Gastroesophageal sphincter (tissue), 4 donors: ENCODE results near the gene CHGA. TPM values are rescaled to one million over a fixed set of nuclear protein-coding genes. Genes with fewer than 3 reads are reported as not detected.
A peak's percentile ranks its signal among the peaks of the same experiment; 100 is the strongest.

ENCODE experiments used
- ATAC-seq: fragments of 150-250 bp; one replicate; pipeline ENCODE4 v1.9.1; 2016; ENCODE audit warnings: mild to moderate bottlenecking, moderate library complexity
- H3K27ac ChIP-seq, 4 donors: fragments of 200-600 bp; sonication (generic) in 3 of 4; 1 replicate in 3 of 4; 2 replicates in 1 of 4; pipeline ENCODE4 v1.5.1; 2016 to 2019
- H3K27me3 ChIP-seq: fragments of 200-600 bp; sonication (generic); one replicate; pipeline ENCODE4 v1.5.1; 2019
- H3K36me3 ChIP-seq, 2 donors: fragments of 200-600 bp; sonication (generic); one replicate each; pipeline ENCODE4 v1.5.1; 2019; ENCODE audit warnings: control low read depth in 1 of 2
- H3K4me1 ChIP-seq, 3 donors: fragments of 200-600 bp; sonication (generic); 1 replicate in 2 of 3; 2 replicates in 1 of 3; pipeline ENCODE4 v1.5.1; 2016 to 2019; ENCODE audit warnings: control low read depth in 2 of 3
- H3K4me3 ChIP-seq, 2 donors: fragments of 200-600 bp; sonication (generic); one replicate each; pipeline ENCODE4 v1.5.1; 2019; ENCODE audit warnings: mild to moderate bottlenecking in 1 of 2, moderate library complexity in 1 of 2
- H3K9me3 ChIP-seq, 3 donors: fragments of 200-600 bp; sonication (generic); one replicate each; pipeline ENCODE4 v1.5.1; 2017 to 2019; ENCODE audit warnings: control low read depth in 2 of 3
- EP300 ChIP-seq: sonication (generic); formaldehyde crosslinking; IDR thresholded peaks from one replicate; pipeline ENCODE4 v1.6.1; 2017; ENCODE audit warnings: antibody characterized with exemption, mild to moderate bottlenecking
- POLR2A ChIP-seq, 2 donors: fragments of 450-650 bp; IDR thresholded peaks; one replicate each; pipeline ENCODE4 v1.6.1; 2017; ENCODE audit warnings: antibody characterized with exemption in 2 of 2, mild to moderate bottlenecking in 2 of 2, moderate library complexity in 1 of 2
- POLR2AphosphoS5 ChIP-seq: sonication (generic); formaldehyde crosslinking; IDR thresholded peaks from one replicate; pipeline ENCODE4 v1.6.1; 2017; ENCODE audit warnings: antibody characterized with exemption
- WGBS, 2 donors: methylation state at CpG; one replicate each; pipeline ENCODE4 v1.1.5; 2018; ENCODE audit warnings: low coverage in 1 of 2; 5-methylcytosine and 5-hydroxymethylcytosine counted together
- total RNA-seq, 4 donors: library from RNA; depleted of rRNA; stranded (reverse); fragments of >200 nt; gene quantifications; one replicate each; pipeline ENCODE4 v1.1.0, GENCODE V29; 2016
- TF ChIP-seq, protein P1 (sequence below), 4 experiments: fragments of 200-600 bp in 2 of 4; fragments of 450-650 bp in 2 of 4; sonication (generic) in 1 of 4; IDR thresholded peaks; one replicate each; pipeline ENCODE4 v1.5.1; 2017 to 2019; ENCODE audit warnings: antibody characterized with exemption in 4 of 4, mild to moderate bottlenecking in 2 of 4, moderate library complexity in 2 of 4

The CHGA gene
- total RNA-seq, 4 donors from 2014 or later = 1.8 TPM; not detected in 1

DNA sequence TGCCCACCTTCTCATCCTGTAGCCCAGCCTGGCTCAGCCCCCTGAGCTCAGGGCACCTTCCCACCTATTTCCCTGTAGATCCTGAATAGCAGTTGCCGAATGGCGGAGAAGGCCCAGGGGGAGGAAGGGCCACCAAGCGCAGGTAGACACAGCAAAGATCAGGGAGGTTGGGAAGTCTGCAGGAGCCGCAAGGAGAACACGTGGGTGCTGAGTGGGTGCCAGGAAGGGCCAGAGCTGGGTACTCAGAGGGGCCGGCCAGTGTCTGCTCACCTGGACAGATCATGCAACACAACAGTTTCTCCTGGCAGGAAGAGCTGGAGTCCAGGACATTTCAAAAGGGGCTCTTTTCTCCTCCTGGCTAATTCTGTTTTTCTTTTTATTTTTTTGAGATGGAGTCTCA, 30.6 kb downstream of the CHGA start:
- Histone ChIP-seq H3K27ac (peak overlapping the region in 2 of 4 donors; percentile 26 to 32), H3K27me3 (no peaks in the 10 kb centered on the region), H3K4me1 (peaks cover 0 to 40% (median 11%) of the 10 kb centered on the region in 3 donors), H3K9me3 (no peaks in the 10 kb centered on the region), H3K36me3 (peaks cover 0 to 88% of the 10 kb centered on the region in 2 donors), H3K4me3 (no peak overlapping the region)
- no peak for ATAC-seq
- WGBS, 2 donors = 79% methylated on average over 3 of the region's 6 CpGs; no CpG with 5 or more reads in 1 of the 2 donors
- TF ChIP-seq POLR2AphosphoS5 (no peak), POLR2A (IDR thresholded peaks at IDR 0.05) (no peak), EP300 (no peak)
- TF ChIP-seq, protein P1, sequence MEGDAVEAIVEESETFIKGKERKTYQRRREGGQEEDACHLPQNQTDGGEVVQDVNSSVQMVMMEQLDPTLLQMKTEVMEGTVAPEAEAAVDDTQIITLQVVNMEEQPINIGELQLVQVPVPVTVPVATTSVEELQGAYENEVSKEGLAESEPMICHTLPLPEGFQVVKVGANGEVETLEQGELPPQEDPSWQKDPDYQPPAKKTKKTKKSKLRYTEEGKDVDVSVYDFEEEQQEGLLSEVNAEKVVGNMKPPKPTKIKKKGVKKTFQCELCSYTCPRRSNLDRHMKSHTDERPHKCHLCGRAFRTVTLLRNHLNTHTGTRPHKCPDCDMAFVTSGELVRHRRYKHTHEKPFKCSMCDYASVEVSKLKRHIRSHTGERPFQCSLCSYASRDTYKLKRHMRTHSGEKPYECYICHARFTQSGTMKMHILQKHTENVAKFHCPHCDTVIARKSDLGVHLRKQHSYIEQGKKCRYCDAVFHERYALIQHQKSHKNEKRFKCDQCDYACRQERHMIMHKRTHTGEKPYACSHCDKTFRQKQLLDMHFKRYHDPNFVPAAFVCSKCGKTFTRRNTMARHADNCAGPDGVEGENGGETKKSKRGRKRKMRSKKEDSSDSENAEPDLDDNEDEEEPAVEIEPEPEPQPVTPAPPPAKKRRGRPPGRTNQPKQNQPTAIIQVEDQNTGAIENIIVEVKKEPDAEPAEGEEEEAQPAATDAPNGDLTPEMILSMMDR (IDR thresholded peaks at IDR 0.05) = no peak

DNA sequence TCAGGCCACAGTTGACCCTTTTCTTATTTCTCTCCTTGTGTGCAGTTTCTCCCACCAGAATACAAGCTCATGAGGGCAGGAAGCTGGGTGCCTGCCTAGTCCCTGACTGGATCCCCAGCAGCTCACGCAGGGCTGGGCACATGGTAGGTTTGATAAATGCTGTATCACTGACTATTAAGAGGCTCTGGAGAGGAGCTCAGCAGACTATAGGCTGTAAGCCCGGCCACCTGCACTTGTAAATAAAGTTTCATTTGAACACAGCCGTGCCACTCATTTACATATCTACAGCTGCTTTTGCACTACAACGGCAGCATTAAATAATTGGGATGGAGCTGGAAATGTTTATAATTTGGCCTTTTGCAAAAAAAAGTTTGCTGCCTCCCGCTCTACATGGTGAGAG, 32.0 kb downstream of the CHGA start:
- H3K27me3 ChIP-seq = no peaks in the 10 kb centered on the region
- TF ChIP-seq EP300 = no peak
- TF ChIP-seq POLR2A (IDR thresholded peaks at IDR 0.05) = no peak
- TF ChIP-seq POLR2AphosphoS5 = no peak
- TF ChIP-seq, protein P1 (IDR thresholded peaks at IDR 0.05) = no peak
- no peaks in the 10 kb centered on the region for H3K9me3 ChIP-seq
- peaks cover 0 to 88% of the 10 kb centered on the region in 2 donors for H3K36me3 ChIP-seq
- H3K4me1 ChIP-seq = peaks cover 0 to 50% (median 10%) of the 10 kb centered on the region in 3 donors
- H3K27ac ChIP-seq = no peak overlapping the region
- ATAC-seq = no peak
- no peak overlapping the region for H3K4me3 ChIP-seq
- 74 to 79% methylated on average over 4 of the region's 5 CpGs for WGBS, 2 donors

DNA sequence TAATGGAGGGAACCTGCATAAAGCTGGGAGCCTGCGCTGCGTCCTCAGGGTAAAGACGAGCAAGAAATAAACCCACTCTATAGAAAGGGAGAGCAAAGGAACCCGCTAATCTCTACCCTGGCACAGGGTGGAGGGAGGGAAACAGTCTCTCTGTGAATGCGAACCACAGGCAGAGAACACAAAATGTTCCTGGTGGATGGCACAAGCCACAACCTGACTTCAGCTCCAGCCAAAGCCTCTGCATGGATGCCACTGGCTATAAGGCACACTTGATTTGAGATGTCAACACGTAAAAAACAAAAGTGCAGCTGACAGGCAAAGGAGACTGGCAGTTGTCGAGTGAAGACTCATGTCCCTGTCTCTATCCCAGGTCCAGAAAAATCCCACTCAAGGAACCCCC, 32.4 kb downstream of the CHGA start:
- Histone ChIP-seq H3K36me3 (peaks cover 0 to 88% of the 10 kb centered on the region in 2 donors), H3K9me3 (no peaks in the 10 kb centered on the region), H3K4me3 (no peak overlapping the region), H3K27ac (no peak overlapping the region), H3K27me3 (no peaks in the 10 kb centered on the region), H3K4me1 (peaks cover 0 to 48% (median 7%) of the 10 kb centered on the region in 3 donors)
- no peak for ATAC-seq
- 83 to 94% methylated on average over 6 to 7 of the region's 7 CpGs for WGBS, 2 donors
- TF ChIP-seq EP300 (no peak), POLR2A (IDR thresholded peaks at IDR 0.05) (no peak), POLR2AphosphoS5 (no peak)
- TF ChIP-seq, protein P1 (IDR thresholded peaks at IDR 0.05) = no peak

DNA sequence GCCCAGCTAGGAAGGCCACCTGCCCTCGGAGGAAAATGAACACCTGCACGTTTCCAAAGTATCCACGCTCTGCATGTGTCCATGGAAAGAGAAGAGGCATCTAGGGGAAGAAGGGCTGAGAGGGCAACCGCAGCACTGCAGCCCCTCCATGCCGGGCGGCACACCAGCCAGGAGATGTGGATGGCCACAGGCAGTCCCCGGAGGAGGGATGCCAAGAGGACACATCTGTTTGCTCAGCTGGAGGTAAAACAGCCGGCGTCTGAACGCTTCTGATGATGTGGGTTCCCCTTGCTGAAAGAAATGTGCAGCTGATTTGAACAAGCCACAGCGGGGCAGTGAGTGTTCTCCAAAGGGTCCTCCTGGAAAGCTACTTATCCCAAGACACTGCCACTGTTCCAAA, 34.0 kb downstream of the CHGA start:
- no peak for TF ChIP-seq POLR2A (IDR thresholded peaks at IDR 0.05)
- TF ChIP-seq, protein P1 (IDR thresholded peaks at IDR 0.05) = no peak
- TF ChIP-seq EP300 = no peak
- no peak for TF ChIP-seq POLR2AphosphoS5
- H3K27me3 ChIP-seq = no peaks in the 10 kb centered on the region
- no peaks in the 10 kb centered on the region for H3K9me3 ChIP-seq
- ATAC-seq = no peak
- peaks cover 0 to 90% of the 10 kb centered on the region in 2 donors for H3K36me3 ChIP-seq
- peaks cover 0 to 37% (median 3%) of the 10 kb centered on the region in 3 donors for H3K4me1 ChIP-seq
- WGBS, 2 donors = 72% methylated on average over 4 of the region's 11 CpGs; no CpG with 5 or more reads in 1 of the 2 donors
- H3K4me3 ChIP-seq = no peak overlapping the region
- H3K27ac ChIP-seq = no peak overlapping the region

DNA sequence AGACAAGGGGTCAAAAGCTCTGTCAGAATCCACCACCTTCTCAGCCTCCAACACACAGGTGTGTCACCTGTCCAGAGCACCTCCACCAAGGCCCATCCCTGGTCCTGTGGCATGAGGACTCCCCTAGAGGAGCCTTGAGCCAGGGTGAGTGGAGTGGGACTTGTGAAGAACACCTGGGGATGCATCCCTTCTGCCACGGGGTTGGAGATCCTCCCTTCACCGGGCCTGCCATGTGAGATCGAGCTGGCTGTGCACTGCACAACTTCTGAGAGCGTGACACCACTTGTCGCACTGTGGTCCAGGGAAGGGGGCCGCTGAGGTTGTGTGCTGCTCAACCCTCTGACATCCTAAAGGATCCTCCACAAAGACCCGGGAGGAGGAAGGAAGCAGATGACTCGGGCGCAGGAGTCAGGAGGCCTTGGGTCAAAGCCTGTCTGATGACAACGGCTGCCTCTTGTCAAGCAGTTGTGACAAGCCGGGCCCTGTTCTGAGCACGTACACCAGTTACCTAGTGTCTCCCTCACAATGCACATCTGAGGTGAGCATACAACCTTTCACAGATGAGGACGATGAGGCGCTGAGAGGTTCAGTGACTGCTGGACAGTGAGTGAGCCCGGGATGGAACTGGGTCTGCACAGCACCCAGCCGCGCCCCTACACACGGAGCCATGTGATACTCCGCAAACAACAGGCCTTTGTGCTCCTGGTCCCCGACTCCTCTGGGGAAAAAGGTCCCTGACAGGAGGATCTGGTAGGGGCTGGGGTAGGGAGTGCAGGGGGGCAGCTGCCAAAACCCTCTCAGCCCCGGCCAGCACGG, 35.6 kb downstream of the CHGA start:
- no peaks in the 10 kb centered on the region for H3K9me3 ChIP-seq
- TF ChIP-seq POLR2AphosphoS5 (no peak), EP300 (no peak), POLR2A (IDR thresholded peaks at IDR 0.05) (no peak)
- TF ChIP-seq, protein P1 (IDR thresholded peaks at IDR 0.05) = no peak
- peak overlapping the region in 3 of 4 donors; percentile 14 to 83 (median 19) for H3K27ac ChIP-seq
- H3K36me3 ChIP-seq = peaks cover 0 to 89% of the 10 kb centered on the region in 2 donors
- peak; percentile 6 for ATAC-seq
- 69% methylated on average over 7 of the region's 22 CpGs; no CpG with 5 or more reads in 1 of the 2 donors for WGBS, 2 donors
- no peak overlapping the region for H3K4me3 ChIP-seq
- H3K4me1 ChIP-seq = peaks cover 1 to 38% (median 3%) of the 10 kb centered on the region in 3 donors
- H3K27me3 ChIP-seq = no peaks in the 10 kb centered on the region
